DOHH2 (cell line): ENCODE measurements around the gene NAALADL2.

Experiments
- EZH2phosphoT487 ChIP-seq: fragments of 200-600 bp; sonication (generic); IDR thresholded peaks from 2 replicates; pipeline ENCODE4 v1.6.1; 2017; ENCODE audit warnings: borderline replicate concordance, mild to moderate bottlenecking, antibody characterized with exemption, low read length, moderate library complexity, mixed read lengths
- TF ChIP-seq, protein P1 (sequence below): fragments of 200-600 bp; sonication (generic); IDR thresholded peaks from one replicate; pipeline ENCODE4 v1.5.1; 2014; ENCODE audit warnings: antibody characterized with exemption, mild to moderate bottlenecking, low read depth, low read length; ENCODE audit not compliant: poor library complexity, severe bottlenecking

DNA sequence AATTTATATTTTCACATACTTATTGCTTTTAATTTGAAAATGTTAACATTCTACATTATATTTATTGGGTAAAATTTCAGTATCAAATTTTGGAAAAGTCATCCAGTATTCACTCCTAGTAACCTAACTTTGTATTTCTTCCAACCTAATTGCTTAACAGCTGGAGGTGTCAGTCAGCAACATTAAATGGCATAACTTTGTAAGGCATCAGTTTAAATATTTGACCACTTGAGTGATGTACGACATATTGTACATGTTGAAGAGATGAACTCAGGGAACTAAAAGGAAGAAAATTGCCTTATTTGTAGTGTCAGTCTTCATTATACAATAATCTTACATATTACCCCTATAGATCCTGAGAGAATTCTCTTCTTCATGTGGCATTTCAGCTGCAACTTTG lies 326.8 kb downstream of the NAALADL2 start:
- TF ChIP-seq, protein P1, sequence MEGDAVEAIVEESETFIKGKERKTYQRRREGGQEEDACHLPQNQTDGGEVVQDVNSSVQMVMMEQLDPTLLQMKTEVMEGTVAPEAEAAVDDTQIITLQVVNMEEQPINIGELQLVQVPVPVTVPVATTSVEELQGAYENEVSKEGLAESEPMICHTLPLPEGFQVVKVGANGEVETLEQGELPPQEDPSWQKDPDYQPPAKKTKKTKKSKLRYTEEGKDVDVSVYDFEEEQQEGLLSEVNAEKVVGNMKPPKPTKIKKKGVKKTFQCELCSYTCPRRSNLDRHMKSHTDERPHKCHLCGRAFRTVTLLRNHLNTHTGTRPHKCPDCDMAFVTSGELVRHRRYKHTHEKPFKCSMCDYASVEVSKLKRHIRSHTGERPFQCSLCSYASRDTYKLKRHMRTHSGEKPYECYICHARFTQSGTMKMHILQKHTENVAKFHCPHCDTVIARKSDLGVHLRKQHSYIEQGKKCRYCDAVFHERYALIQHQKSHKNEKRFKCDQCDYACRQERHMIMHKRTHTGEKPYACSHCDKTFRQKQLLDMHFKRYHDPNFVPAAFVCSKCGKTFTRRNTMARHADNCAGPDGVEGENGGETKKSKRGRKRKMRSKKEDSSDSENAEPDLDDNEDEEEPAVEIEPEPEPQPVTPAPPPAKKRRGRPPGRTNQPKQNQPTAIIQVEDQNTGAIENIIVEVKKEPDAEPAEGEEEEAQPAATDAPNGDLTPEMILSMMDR, result no peak
- no peak for TF ChIP-seq EZH2phosphoT487
